Gastroesophageal sphincter (tissue), 3 donors: ENCODE data around the gene BARD1.

Source experiments
- CTCF ChIP-seq, 4 experiments: fragments of 200-600 bp in 2 of 4; fragments of 450-650 bp in 2 of 4; sonication (generic) in 1 of 4; IDR thresholded peaks; one replicate each; pipeline ENCODE4 v1.5.1; 2017 to 2019; ENCODE audit warnings: antibody characterized with exemption in 4 of 4, mild to moderate bottlenecking in 2 of 4, moderate library complexity in 2 of 4
- POLR2A ChIP-seq, 2 donors: fragments of 450-650 bp; IDR thresholded peaks; one replicate each; pipeline ENCODE4 v1.6.1; 2017; ENCODE audit warnings: antibody characterized with exemption in 2 of 2, mild to moderate bottlenecking in 2 of 2, moderate library complexity in 1 of 2
- POLR2AphosphoS5 ChIP-seq: sonication (generic); formaldehyde crosslinking; IDR thresholded peaks from one replicate; pipeline ENCODE4 v1.6.1; 2017; ENCODE audit warnings: antibody characterized with exemption

GRCh38 chr2:214730248-214730647 lies 79.2 kb downstream of the BARD1 start:
- TF ChIP-seq CTCF (IDR thresholded peaks at IDR 0.05) (no peak), POLR2A (IDR thresholded peaks at IDR 0.05) (no peak), POLR2AphosphoS5 (no peak)
